HepG2 (cell line): ENCODE measurements around the gene ALKBH5. TPM values are rescaled to one million over a fixed set of nuclear protein-coding genes. Genes with fewer than 3 reads are reported as not detected.
A peak's percentile ranks its signal among the peaks of the same experiment; 100 is the strongest.

Experiments
- EP300 ChIP-seq, 3 experiments: sonication (generic) in 1 of 3; formaldehyde crosslinking in 1 of 3; IDR thresholded peaks; 2 replicates each; pipeline versions ENCODE4 v1.5.1 to v1.6.1; 2011 to 2020; ENCODE audit warnings: low read depth in 2 of 3, low read length in 2 of 3, borderline replicate concordance in 1 of 3, improper control_type of control experiment in 1 of 3, mild to moderate bottlenecking in 1 of 3, missing genetic modification reagents in 1 of 3, moderate library complexity in 1 of 3
- FOXA1 ChIP-seq, 2 experiments: fragments of 450-650 bp in 1 of 2; sonication (generic) in 1 of 2; formaldehyde crosslinking in 1 of 2; IDR thresholded peaks; 2 replicates each; pipeline versions ENCODE4 v1.4.0 to v1.6.1; 2016 to 2020; ENCODE audit warnings: missing genetic modification reagents in 1 of 2
- JUN ChIP-seq: sonication (generic); formaldehyde crosslinking; IDR thresholded peaks from 2 replicates; pipeline ENCODE4 v1.4.0; 2020; ENCODE audit warnings: mild to moderate bottlenecking, missing genetic modification reagents
- MAFK ChIP-seq, 2 experiments: IDR thresholded peaks in 1 of 2; conservative IDR thresholded peaks in 1 of 2; 2 replicates each; pipeline ENCODE4 v1.6.1; 2011; ENCODE audit warnings: improper control_type of control experiment in 2 of 2, low read length in 2 of 2
- MTA1 ChIP-seq: sonication (generic); formaldehyde crosslinking; IDR thresholded peaks from 2 replicates; pipeline ENCODE4 v1.4.0; 2020; ENCODE audit warnings: missing genetic modification reagents, mild to moderate bottlenecking, borderline replicate concordance
- SAFB2 ChIP-seq: sonication (generic); formaldehyde crosslinking; IDR thresholded peaks from 2 replicates; pipeline ENCODE4 v1.5.1; 2020; ENCODE audit warnings: missing genetic modification reagents, low read depth, mild to moderate bottlenecking, borderline replicate concordance
- TAF1 ChIP-seq: sonication (generic); formaldehyde crosslinking; IDR thresholded peaks from 2 replicates; pipeline ENCODE4 v1.4.0; 2020; ENCODE audit warnings: missing genetic modification reagents
- THYN1 ChIP-seq: sonication (generic); formaldehyde crosslinking; IDR thresholded peaks from 2 replicates; pipeline ENCODE4 v1.8.1; 2023; ENCODE audit warnings: low read depth, mild to moderate bottlenecking, moderate library complexity, missing genetic modification reagents, borderline replicate concordance
- ZBTB3 ChIP-seq: sonication (generic); formaldehyde crosslinking; IDR thresholded peaks from 2 replicates; pipeline ENCODE4 v1.4.0; 2020; ENCODE audit warnings: low read depth, mild to moderate bottlenecking, moderate library complexity, missing genetic modification reagents, borderline replicate concordance
- ZC3H13 ChIP-seq: sonication (generic); formaldehyde crosslinking; IDR thresholded peaks from 2 replicates; pipeline ENCODE4 v1.8.1; 2023; ENCODE audit warnings: mild to moderate bottlenecking, missing genetic modification reagents, moderate library complexity
- ZFP90 ChIP-seq: sonication (generic); formaldehyde crosslinking; IDR thresholded peaks from 2 replicates; pipeline ENCODE4 v1.8.0; 2022; ENCODE audit warnings: missing genetic modification reagents, mild to moderate bottlenecking, inconsistent platforms, borderline replicate concordance
- ZMYM3 ChIP-seq: sonication (generic); formaldehyde crosslinking; IDR thresholded peaks from 2 replicates; pipeline ENCODE4 v1.5.1; 2020; ENCODE audit warnings: mild to moderate bottlenecking, missing genetic modification reagents
- ZNF282 ChIP-seq: fragments of 450-650 bp; IDR thresholded peaks from 2 replicates; pipeline ENCODE4 v1.6.1; 2018; ENCODE audit not compliant: partially characterized antibody
- ZNF431 ChIP-seq: sonication (generic); formaldehyde crosslinking; IDR thresholded peaks from 2 replicates; pipeline ENCODE4 v1.9.0; 2022; ENCODE audit warnings: missing genetic modification reagents, low read depth, mild to moderate bottlenecking, borderline replicate concordance
- ZNF546 ChIP-seq: sonication (generic); formaldehyde crosslinking; conservative IDR thresholded peaks from 2 replicates; pipeline ENCODE4 v1.8.1; 2023; ENCODE audit warnings: mild to moderate bottlenecking, missing genetic modification reagents
- ZNF556 ChIP-seq: sonication (generic); formaldehyde crosslinking; IDR thresholded peaks from 2 replicates; pipeline ENCODE4 v1.4.0; 2020; ENCODE audit warnings: mild to moderate bottlenecking, missing genetic modification reagents, borderline replicate concordance
- ZSCAN20 ChIP-seq: sonication (generic); formaldehyde crosslinking; IDR thresholded peaks from 2 replicates; pipeline ENCODE4 v1.4.0; 2020; ENCODE audit warnings: missing genetic modification reagents, mild to moderate bottlenecking, borderline replicate concordance
- polyA plus RNA-seq, 8 experiments: library from polyadenylated mRNA; depleted of rRNA in 3 of 8; stranded (reverse) in 7 of 8; unstranded in 1 of 8; fragments of >200 nt; fragmentation: Illumina TruSeq in 4 of 8; extraction: Trizol in 4 of 8; gene quantifications; 2 replicates each; pipeline versions ENCODE4 v1.2.1 to v1.2.3, GENCODE V29; 2011 to 2016; ENCODE audit warnings: low read depth in 4 of 8, missing spikeins in 1 of 8, mixed read lengths in 1 of 8; ENCODE audit not compliant: insufficient read depth in 1 of 8
- total RNA-seq, 5 experiments: library from RNA; depleted of rRNA; stranded (reverse); fragments of >200 nt; fragmentation: Illumina TruSeq; extraction: Trizol; gene quantifications; 2 replicates each; pipeline ENCODE4 v1.2.3, GENCODE V29; 2016; ENCODE audit warnings: low read depth in 1 of 5
- TF ChIP-seq, protein P1 (sequence below): sonication (generic); formaldehyde crosslinking; IDR thresholded peaks from 2 replicates; pipeline ENCODE4 v1.4.0; 2020; ENCODE audit warnings: low read depth, missing genetic modification reagents
- TF ChIP-seq, protein P2 (sequence below): sonication (generic); formaldehyde crosslinking; IDR thresholded peaks from 2 replicates; pipeline ENCODE4 v1.4.0; 2020; ENCODE audit warnings: mild to moderate bottlenecking, missing genetic modification reagents
- TF ChIP-seq, protein P3 (sequence below): IDR thresholded peaks from 2 replicates; pipeline ENCODE4 v1.6.1; 2016; ENCODE audit warnings: low read depth, borderline replicate concordance

The ALKBH5 gene
- total and polyA plus RNA-seq, 2 of the 13 experiments (the other 11 are each of a cell fraction or from before 2014, with no cell fraction given), result 68.9 to 76.9 TPM

DNA sequence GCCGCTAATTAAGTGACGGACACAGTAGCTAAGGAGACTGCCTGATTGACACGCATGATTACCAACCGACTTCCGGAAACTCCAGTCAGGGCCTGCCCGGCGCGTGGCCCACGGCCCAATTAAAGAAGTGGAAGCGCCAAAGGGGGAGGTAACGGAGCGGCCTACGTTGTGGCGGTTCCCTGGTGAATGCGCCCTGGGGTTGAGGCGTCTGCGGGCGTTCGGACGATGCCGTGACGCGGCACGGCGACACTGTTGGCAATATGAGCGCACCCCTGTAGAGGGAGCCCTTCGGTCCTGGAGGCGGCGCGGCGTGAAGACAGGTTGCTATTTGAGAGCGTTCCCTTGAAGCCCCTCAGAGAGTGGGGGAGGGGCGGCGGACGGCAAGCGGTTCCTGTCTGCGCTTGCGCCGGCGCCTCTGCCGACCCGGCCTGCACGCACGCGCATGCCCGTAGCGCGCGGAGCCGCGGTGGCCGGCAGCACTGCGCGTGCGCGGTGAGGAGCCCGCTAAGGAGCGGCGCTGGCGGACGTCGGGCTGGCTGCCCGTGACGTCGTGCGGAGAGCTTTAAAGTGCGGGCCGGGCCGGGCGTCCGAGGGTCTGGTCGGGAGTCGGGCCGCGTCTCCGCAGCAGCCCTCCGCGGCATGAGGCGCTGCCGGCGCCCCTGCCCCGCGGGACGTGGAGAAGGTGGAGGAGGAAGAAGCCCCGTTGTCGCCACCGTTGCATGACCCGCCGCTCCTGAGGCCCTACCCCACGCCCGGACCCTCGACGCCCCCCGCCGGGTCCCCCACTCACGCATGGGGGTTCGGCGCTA, at the start of gene ALKBH5 (continued):
- TF ChIP-seq, protein P1, sequence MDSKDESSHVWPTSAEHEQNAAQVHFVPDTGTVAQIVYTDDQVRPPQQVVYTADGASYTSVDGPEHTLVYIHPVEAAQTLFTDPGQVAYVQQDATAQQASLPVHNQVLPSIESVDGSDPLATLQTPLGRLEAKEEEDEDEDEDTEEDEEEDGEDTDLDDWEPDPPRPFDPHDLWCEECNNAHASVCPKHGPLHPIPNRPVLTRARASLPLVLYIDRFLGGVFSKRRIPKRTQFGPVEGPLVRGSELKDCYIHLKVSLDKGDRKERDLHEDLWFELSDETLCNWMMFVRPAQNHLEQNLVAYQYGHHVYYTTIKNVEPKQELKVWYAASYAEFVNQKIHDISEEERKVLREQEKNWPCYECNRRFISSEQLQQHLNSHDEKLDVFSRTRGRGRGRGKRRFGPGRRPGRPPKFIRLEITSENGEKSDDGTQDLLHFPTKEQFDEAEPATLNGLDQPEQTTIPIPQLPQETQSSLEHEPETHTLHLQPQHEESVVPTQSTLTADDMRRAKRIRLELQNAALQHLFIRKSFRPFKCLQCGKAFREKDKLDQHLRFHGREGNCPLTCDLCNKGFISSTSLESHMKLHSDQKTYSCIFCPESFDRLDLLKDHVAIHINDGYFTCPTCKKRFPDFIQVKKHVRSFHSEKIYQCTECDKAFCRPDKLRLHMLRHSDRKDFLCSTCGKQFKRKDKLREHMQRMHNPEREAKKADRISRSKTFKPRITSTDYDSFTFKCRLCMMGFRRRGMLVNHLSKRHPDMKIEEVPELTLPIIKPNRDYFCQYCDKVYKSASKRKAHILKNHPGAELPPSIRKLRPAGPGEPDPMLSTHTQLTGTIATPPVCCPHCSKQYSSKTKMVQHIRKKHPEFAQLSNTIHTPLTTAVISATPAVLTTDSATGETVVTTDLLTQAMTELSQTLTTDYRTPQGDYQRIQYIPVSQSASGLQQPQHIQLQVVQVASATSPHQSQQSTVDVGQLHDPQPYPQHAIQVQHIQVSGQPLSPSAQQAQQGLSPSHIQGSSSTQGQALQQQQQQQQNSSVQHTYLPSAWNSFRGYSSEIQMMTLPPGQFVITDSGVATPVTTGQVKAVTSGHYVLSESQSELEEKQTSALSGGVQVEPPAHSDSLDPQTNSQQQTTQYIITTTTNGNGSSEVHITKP (CRISPR knock-in tag), result peak; percentile 53; the same call in 1 of the 2 replicates
- TF ChIP-seq ZNF546 (CRISPR knock-in tag), result peak; percentile 23; the same call in 1 of the 2 replicates
- peak; percentile 70; the same call in 1 of the 2 replicates for TF ChIP-seq ZFP90 (CRISPR knock-in tag)
- 0 out of 2 replicates have a peak, but pooled peaks have one; percentile 16 for TF ChIP-seq JUN (CRISPR knock-in tag)
- TF ChIP-seq TAF1, result peak; percentile 46
- TF ChIP-seq FOXA1 (IDR thresholded peaks at IDR 0.05), result no peak
- TF ChIP-seq FOXA1 (CRISPR knock-in tag; IDR thresholded peaks at IDR 0.05), result 0 out of 2 replicates have a peak, but pooled peaks have one; percentile 29
- TF ChIP-seq ZNF282, result no peak
- no peak for TF ChIP-seq THYN1 (CRISPR knock-in tag)
- no peak for TF ChIP-seq MAFK (conservative IDR thresholded peaks at IDR 0.05 in 1 of 2, IDR thresholded peaks at IDR 0.05 in 1 of 2; ENCODE audit: low read length in 2 of 2)
- TF ChIP-seq, protein P2, sequence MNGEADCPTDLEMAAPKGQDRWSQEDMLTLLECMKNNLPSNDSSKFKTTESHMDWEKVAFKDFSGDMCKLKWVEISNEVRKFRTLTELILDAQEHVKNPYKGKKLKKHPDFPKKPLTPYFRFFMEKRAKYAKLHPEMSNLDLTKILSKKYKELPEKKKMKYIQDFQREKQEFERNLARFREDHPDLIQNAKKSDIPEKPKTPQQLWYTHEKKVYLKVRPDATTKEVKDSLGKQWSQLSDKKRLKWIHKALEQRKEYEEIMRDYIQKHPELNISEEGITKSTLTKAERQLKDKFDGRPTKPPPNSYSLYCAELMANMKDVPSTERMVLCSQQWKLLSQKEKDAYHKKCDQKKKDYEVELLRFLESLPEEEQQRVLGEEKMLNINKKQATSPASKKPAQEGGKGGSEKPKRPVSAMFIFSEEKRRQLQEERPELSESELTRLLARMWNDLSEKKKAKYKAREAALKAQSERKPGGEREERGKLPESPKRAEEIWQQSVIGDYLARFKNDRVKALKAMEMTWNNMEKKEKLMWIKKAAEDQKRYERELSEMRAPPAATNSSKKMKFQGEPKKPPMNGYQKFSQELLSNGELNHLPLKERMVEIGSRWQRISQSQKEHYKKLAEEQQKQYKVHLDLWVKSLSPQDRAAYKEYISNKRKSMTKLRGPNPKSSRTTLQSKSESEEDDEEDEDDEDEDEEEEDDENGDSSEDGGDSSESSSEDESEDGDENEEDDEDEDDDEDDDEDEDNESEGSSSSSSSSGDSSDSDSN (CRISPR knock-in tag), result peak; percentile 48; the same call in 1 of the 2 replicates
- peak; percentile 78; the same call in 1 of the 2 replicates for TF ChIP-seq MTA1 (CRISPR knock-in tag)
- peak; percentile 90; the same call in 1 of the 2 replicates for TF ChIP-seq ZNF556 (CRISPR knock-in tag)
- peak in 1 of 2 experiments; percentile 32; a peak in 1 of 4 replicates for TF ChIP-seq EP300 (IDR thresholded peaks at IDR 0.05; ENCODE audit: low read depth in 2 of 2, low read length in 2 of 2)
- TF ChIP-seq EP300 (CRISPR knock-in tag; IDR thresholded peaks at IDR 0.05; ENCODE audit: borderline replicate concordance), result no peak
- TF ChIP-seq ZC3H13 (CRISPR knock-in tag), result peak; percentile 22; the same call in 1 of the 2 replicates
- TF ChIP-seq ZSCAN20 (CRISPR knock-in tag), result no peak
- TF ChIP-seq, protein P3, sequence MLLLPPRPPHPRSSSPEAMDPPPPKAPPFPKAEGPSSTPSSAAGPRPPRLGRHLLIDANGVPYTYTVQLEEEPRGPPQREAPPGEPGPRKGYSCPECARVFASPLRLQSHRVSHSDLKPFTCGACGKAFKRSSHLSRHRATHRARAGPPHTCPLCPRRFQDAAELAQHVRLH (CRISPR knock-in tag), result 0 out of 2 replicates have a peak, but pooled peaks have one; percentile 68
- TF ChIP-seq ZBTB3, result 0 out of 2 replicates have a peak, but pooled peaks have one; percentile 20
- TF ChIP-seq SAFB2, result no peak; the same call in 1 of the 2 replicates
- no peak for TF ChIP-seq ZMYM3 (CRISPR knock-in tag)
- peak; percentile 32; the same call in 1 of the 2 replicates for TF ChIP-seq ZNF431 (CRISPR knock-in tag)
